Transverse colon (tissue), 4 donors: ENCODE data around the gene JAKMIP3. TPM values are rescaled to one million over a fixed set of nuclear protein-coding genes. Genes with fewer than 3 reads are reported as not detected.
"Not testable (repeated sequence)": the region's sequence is repeated elsewhere in the genome, so short reads cannot be mapped to it uniquely, and the experiment has no call there.

Source experiments
- DNase-seq: peaks from one replicate; pipeline ENCODE4 v3.0.0-alpha.2; 2019
- H3K27ac ChIP-seq, 4 donors: fragments of 200-600 bp; sonication (generic); 2 replicates each; pipeline ENCODE4 v1.5.1; 2016 to 2018; ENCODE audit warnings: inconsistent platforms in 4 of 4
- H3K27me3 ChIP-seq: fragments of 200-600 bp; sonication (generic); 2 replicates; pipeline ENCODE4 v1.5.1; 2017; ENCODE audit warnings: inconsistent platforms
- H3K36me3 ChIP-seq, 4 donors: fragments of 200-600 bp; sonication (generic); 2 replicates each; pipeline ENCODE4 v1.5.1; 2017 to 2019; ENCODE audit warnings: inconsistent platforms in 4 of 4
- H3K4me1 ChIP-seq, 4 donors: fragments of 200-600 bp; sonication (generic); 2 replicates each; pipeline ENCODE4 v1.5.1; 2017 to 2020; ENCODE audit warnings: inconsistent platforms in 4 of 4
- H3K4me3 ChIP-seq, 4 donors: fragments of 200-600 bp; sonication (generic); 1 replicate in 1 of 4; 2 replicates in 3 of 4; pipeline versions ENCODE4 v1.5.1 to v1.6.1; 2017 to 2019; ENCODE audit warnings: inconsistent platforms in 4 of 4
- H3K9me3 ChIP-seq, 2 donors: fragments of 200-600 bp; sonication (generic); 2 replicates each; pipeline ENCODE4 v1.5.1; 2017 to 2019; ENCODE audit warnings: inconsistent platforms in 2 of 2
- EP300 ChIP-seq: sonication (generic); formaldehyde crosslinking; IDR thresholded peaks from one replicate; pipeline ENCODE4 v1.6.1; 2017; ENCODE audit warnings: antibody characterized with exemption, low read depth
- POLR2A ChIP-seq: fragments of 450-650 bp; IDR thresholded peaks from one replicate; pipeline ENCODE4 v1.6.1; 2016; ENCODE audit warnings: antibody characterized with exemption, mild to moderate bottlenecking, moderate library complexity
- POLR2AphosphoS5 ChIP-seq, 3 donors: sonication (generic); formaldehyde crosslinking; IDR thresholded peaks; one replicate each; pipeline ENCODE4 v1.6.1; 2016; ENCODE audit warnings: antibody characterized with exemption in 3 of 3
- WGBS, 2 donors: methylation state at CpG; one replicate each; pipeline ENCODE4 v1.1.5; 2018; ENCODE audit warnings: low coverage in 1 of 2; 5-methylcytosine and 5-hydroxymethylcytosine counted together
- in situ Hi-C, 4 donors: fragments of 200-750 bp; cut with MboI; loops; one replicate each; pipeline versions ENCODE4 v1.15.0 to v1.15.1; 2017; ENCODE audit warnings: low sequenced_read_pairs in 3 of 4, low pct_ligation_motif_present in 1 of 4, low pct_unique_long_range_greater_than_20kb in 1 of 4
- intact Hi-C: fragments of 100-400 bp; cut with DNase I; formaldehyde crosslinking; loops from one replicate; pipeline ENCODE4 v1.15.1; 2023; ENCODE audit warnings: low total_unique reads
- total RNA-seq, 4 donors: library from RNA; depleted of rRNA; stranded (reverse); fragments of >200 nt; gene quantifications; one replicate each; pipeline ENCODE4 v1.1.0, GENCODE V29; 2016
- TF ChIP-seq, protein P1 (sequence below), 5 experiments: fragments of 200-600 bp in 3 of 5; fragments of 450-650 bp in 2 of 5; sonication (generic) in 3 of 5; IDR thresholded peaks; 1 replicate in 2 of 5; 2 replicates in 3 of 5; pipeline ENCODE4 v1.5.1; 2016 to 2017; ENCODE audit warnings: antibody characterized with exemption in 5 of 5, inconsistent platforms in 3 of 5, mild to moderate bottlenecking in 2 of 5, moderate library complexity in 1 of 5

Gene JAKMIP3
- total RNA-seq, 4 donors from 2014 or later: 0.14 to 1.1 (median 0.28) TPM

DNA sequence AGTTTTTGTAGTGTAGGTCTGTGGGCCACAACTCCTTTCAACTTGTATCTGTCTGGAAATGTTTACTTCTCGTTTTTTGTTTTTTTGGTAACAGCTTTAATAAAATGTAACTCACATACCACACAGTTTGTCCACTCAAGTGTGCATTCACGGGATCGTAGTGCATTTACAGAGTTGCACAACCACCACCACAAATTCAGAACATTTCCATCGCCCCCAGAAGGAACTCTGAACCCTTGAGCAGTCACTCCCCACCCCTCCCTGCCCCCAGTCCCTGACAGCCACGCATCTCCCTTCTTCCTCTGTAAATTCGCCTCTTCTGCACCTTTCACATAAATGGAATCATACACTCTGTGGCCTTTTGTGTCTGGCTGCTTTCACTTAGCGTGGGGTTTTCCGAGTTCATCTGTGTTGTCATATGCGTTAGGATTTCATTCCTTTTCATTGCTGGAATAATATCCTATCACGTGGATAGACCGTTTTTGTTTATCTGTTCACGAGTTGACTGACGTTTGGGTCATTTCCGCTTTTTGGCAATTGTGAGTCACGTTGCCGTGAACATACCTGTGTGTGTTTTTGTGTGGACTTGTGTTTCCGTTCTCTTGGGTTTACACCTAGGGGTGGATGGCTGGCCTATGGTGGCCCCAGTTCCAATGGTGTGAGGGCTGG lies 10.3 kb downstream of the JAKMIP3 start:
- intact Hi-C loops: no loop called here
- Histone ChIP-seq H3K4me1 (no peaks in the 10 kb centered on the region), H3K4me3 (no peak overlapping the region), H3K9me3 (no peaks in the 10 kb centered on the region), H3K36me3 (no peaks in the 10 kb centered on the region), H3K27ac (no peak overlapping the region), H3K27me3 (peaks cover 3% of the 10 kb centered on the region)
- 75 to 86% methylated on average over 14 to 17 of the region's 17 CpGs for WGBS, 2 donors
- DNase-seq: no peak
- in situ Hi-C loops: no loop called here
- TF ChIP-seq, protein P1, sequence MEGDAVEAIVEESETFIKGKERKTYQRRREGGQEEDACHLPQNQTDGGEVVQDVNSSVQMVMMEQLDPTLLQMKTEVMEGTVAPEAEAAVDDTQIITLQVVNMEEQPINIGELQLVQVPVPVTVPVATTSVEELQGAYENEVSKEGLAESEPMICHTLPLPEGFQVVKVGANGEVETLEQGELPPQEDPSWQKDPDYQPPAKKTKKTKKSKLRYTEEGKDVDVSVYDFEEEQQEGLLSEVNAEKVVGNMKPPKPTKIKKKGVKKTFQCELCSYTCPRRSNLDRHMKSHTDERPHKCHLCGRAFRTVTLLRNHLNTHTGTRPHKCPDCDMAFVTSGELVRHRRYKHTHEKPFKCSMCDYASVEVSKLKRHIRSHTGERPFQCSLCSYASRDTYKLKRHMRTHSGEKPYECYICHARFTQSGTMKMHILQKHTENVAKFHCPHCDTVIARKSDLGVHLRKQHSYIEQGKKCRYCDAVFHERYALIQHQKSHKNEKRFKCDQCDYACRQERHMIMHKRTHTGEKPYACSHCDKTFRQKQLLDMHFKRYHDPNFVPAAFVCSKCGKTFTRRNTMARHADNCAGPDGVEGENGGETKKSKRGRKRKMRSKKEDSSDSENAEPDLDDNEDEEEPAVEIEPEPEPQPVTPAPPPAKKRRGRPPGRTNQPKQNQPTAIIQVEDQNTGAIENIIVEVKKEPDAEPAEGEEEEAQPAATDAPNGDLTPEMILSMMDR (IDR thresholded peaks at IDR 0.05): no peak
- no peak for TF ChIP-seq EP300
- no peak for TF ChIP-seq POLR2AphosphoS5 (IDR thresholded peaks at IDR 0.05)

DNA sequence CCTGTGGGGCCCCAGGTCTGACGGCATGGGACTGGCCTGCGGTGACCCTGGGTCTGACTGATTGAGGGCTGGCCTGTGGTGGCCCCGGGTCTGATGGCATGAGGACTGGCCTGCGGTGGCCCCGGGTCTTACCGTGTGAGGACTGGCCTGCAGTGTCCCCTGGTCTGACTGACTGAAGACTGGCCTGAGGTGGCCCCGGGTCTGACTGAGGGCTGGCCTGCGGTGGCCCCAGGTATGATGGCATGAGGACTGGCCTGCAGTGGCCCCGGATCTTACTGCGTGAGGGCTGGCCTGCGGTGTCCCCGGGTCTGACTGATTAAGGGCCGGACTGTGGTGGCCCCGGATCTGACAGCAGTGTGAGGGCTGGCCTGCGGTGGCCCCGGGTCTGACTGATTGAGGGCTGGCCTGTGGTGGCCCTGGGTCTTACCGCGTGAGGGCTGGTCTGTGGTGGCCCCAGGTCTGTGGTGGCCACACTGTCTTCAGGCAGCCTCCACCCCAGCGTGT lies 10.9 kb downstream of the JAKMIP3 start:
- in situ Hi-C loops: no loop called here
- Histone ChIP-seq H3K4me1 (no peaks in the 10 kb centered on the region), H3K4me3 (no peak overlapping the region), H3K27ac (no peak overlapping the region), H3K36me3 (no peaks in the 10 kb centered on the region), H3K27me3 (peaks cover 3% of the 10 kb centered on the region), H3K9me3 (no peaks in the 10 kb centered on the region)
- WGBS, 2 donors: 82 to 92% methylated on average over 5 to 19 of the region's 19 CpGs
- no peak for TF ChIP-seq POLR2AphosphoS5 (IDR thresholded peaks at IDR 0.05)
- no peak for TF ChIP-seq POLR2A
- TF ChIP-seq EP300: no peak
- TF ChIP-seq, protein P1 (IDR thresholded peaks at IDR 0.05): no peak
- intact Hi-C loops: no loop called here
- DNase-seq: no peak

DNA sequence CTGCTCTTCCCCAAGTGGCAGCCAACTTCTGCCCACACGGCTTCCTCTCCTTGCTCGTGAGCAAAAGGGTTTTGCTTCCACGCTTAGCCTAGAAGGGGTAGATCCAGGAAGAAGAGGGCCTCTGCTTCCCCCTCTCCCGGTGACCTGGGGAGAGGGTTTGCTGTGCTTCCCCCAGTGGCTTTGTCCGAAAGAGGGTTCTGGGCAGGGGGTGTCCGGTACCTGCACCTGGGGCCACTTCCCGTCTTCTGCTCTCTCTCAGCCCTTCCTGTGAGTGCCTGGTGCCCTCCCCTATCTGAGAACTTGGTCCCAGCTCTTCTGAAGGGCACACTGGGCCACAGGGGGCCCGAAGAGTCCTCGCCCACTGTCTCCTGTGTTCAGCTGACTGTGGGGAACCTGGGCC lies 11.3 kb downstream of the JAKMIP3 start:
- Histone ChIP-seq H3K36me3 (no peaks in the 10 kb centered on the region), H3K27me3 (peaks cover 2% of the 10 kb centered on the region), H3K4me1 (no peaks in the 10 kb centered on the region), H3K4me3 (no peak overlapping the region), H3K27ac (no peak overlapping the region), H3K9me3 (no peaks in the 10 kb centered on the region)
- intact Hi-C loops: no loop called here
- WGBS, 2 donors: 67% methylated on average over 9 of the region's 9 CpGs; no CpG with 5 or more reads in 1 of the 2 donors
- no peak for TF ChIP-seq EP300
- no peak for TF ChIP-seq POLR2AphosphoS5 (IDR thresholded peaks at IDR 0.05)
- TF ChIP-seq, protein P1 (IDR thresholded peaks at IDR 0.05): no peak
- no peak for TF ChIP-seq POLR2A
- in situ Hi-C loops: no loop called here
- DNase-seq: no peak

DNA sequence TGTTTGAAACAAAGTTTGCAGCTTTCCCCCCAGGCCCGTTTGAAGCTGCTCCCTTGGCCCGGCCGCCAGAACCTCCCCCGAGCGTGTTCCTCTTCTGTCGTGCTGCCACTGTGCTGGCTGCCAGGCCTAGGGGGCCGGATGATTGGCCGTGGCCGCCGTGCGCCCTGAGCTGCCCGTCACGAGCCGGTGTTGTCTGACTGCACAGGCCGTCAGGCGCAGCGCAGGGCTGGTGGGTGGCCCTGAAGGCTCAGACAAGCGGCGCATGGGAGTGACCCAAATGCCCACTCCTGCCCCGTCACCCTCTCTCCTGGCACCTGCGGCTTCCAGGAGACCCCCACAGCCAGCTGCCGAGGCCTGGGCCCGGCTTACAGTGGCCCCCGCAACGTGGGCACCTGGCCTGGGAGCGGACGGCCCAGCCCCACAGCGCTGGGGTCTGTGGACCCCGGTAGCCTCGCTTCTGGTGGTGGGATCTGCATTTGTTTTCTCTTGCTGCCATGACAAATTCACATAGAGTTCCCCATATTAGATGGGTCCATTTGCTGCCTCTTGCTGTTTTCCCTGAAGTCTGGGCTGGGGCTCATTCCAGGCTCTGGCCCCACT lies 13.1 kb downstream of the JAKMIP3 start:
- 82% methylated on average over 30 of the region's 30 CpGs; no CpG with 5 or more reads in 1 of the 2 donors for WGBS, 2 donors
- Histone ChIP-seq H3K4me3 (no peak overlapping the region), H3K27me3 (no peaks in the 10 kb centered on the region), H3K4me1 (no peaks in the 10 kb centered on the region), H3K27ac (no peak overlapping the region), H3K9me3 (no peaks in the 10 kb centered on the region), H3K36me3 (no peaks in the 10 kb centered on the region)
- in situ Hi-C loops: no loop called here
- no peak for TF ChIP-seq POLR2A
- TF ChIP-seq, protein P1 (IDR thresholded peaks at IDR 0.05): no peak
- TF ChIP-seq EP300: no peak
- no peak for TF ChIP-seq POLR2AphosphoS5 (IDR thresholded peaks at IDR 0.05)
- no peak for DNase-seq
- intact Hi-C loops: no loop called here

DNA sequence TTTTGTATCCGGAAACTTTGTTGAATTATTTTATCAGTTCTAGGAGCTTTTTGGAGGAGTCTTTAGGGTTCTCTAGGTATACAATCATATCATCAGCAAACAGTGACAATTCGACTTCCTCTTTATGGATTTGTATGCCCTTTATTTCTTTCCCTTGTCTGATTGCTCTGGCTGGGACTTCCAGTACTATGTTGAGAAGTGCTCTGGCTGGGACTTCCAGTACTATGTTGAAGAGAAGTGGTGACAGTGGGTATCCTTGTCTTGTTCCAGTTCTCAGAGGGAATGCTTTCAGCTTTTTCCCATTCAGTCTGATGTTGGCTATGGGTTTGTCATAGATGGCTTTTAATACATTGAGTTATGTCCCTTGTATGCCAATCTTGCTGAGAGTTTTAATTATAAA lies 18.6 kb downstream of the JAKMIP3 start:
- in situ Hi-C loops: not testable (repeated sequence)
- 70% methylated on average over 2 of the region's 2 CpGs for WGBS, 2 donors

DNA sequence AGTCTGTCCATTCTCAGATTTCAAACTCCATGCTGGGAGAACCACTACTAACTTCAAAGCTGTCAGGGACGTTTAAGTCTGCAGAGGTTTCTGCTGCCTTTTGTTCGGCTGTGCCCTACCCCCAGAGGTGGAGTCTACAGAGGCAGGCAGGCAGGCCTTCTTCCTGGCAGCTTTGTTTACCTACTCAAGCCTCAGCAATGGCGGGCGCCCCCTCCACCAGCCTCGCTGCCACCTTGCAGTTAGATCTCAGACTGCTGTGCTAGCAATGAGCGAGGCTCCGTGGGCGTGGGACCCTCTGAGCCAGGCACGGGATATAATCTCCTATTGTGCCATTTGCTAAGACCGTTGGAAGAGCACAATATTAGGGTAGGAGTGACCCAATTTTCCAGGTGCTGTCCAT lies 27.5 kb downstream of the JAKMIP3 start:
- in situ Hi-C loops, H3K4me3 ChIP-seq, intact Hi-C loops, DNase-seq, H3K4me1 ChIP-seq, H3K36me3 ChIP-seq, H3K9me3 ChIP-seq, H3K27ac ChIP-seq, H3K27me3 ChIP-seq: not testable (repeated sequence)
- 78% methylated on average over 10 of the region's 10 CpGs; no CpG with 5 or more reads in 1 of the 2 donors for WGBS, 2 donors

More for the DNA sequence above, 18.6 kb downstream of the JAKMIP3 start:
- H3K4me1 ChIP-seq, H3K27ac ChIP-seq, DNase-seq, H3K9me3 ChIP-seq, intact Hi-C loops, H3K27me3 ChIP-seq, H3K4me3 ChIP-seq, H3K36me3 ChIP-seq: not testable (repeated sequence)
